Measurements from ENCODE around the gene MRGPRD.

GRCh38 chr11:68959465-68960293 is 21.1 kb downstream of the MRGPRD start:
- TF ChIP-seq JUND (IDR thresholded peaks at IDR 0.05): no peak
- TF ChIP-seq CTCF (IDR thresholded peaks at IDR 0.05; ENCODE audit: low read depth, low read length, missing input control): no peak
- no peak for TF ChIP-seq GABPA (IDR thresholded peaks at IDR 0.05 in 1 of 2, conservative IDR thresholded peaks at IDR 0.05 in 1 of 2)
- TF ChIP-seq, protein P1, sequence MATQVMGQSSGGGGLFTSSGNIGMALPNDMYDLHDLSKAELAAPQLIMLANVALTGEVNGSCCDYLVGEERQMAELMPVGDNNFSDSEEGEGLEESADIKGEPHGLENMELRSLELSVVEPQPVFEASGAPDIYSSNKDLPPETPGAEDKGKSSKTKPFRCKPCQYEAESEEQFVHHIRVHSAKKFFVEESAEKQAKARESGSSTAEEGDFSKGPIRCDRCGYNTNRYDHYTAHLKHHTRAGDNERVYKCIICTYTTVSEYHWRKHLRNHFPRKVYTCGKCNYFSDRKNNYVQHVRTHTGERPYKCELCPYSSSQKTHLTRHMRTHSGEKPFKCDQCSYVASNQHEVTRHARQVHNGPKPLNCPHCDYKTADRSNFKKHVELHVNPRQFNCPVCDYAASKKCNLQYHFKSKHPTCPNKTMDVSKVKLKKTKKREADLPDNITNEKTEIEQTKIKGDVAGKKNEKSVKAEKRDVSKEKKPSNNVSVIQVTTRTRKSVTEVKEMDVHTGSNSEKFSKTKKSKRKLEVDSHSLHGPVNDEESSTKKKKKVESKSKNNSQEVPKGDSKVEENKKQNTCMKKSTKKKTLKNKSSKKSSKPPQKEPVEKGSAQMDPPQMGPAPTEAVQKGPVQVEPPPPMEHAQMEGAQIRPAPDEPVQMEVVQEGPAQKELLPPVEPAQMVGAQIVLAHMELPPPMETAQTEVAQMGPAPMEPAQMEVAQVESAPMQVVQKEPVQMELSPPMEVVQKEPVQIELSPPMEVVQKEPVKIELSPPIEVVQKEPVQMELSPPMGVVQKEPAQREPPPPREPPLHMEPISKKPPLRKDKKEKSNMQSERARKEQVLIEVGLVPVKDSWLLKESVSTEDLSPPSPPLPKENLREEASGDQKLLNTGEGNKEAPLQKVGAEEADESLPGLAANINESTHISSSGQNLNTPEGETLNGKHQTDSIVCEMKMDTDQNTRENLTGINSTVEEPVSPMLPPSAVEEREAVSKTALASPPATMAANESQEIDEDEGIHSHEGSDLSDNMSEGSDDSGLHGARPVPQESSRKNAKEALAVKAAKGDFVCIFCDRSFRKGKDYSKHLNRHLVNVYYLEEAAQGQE (IDR thresholded peaks at IDR 0.05): no peak
- no peak for TF ChIP-seq RAD21 (IDR thresholded peaks at IDR 0.05)
